GM18519 (cell line): ENCODE data around the gene CACNA1D.
"Not testable (repeated sequence)": the region's sequence is repeated elsewhere in the genome, so short reads cannot be mapped to it uniquely, and the experiment has no call there.

Experiments
- ATAC-seq: cut with Tn5 transposase; IDR thresholded peaks from one replicate; pipeline ENCODE4 v1.9.1; 2021; ENCODE audit warnings: mild to moderate bottlenecking, moderate library complexity; ENCODE audit not compliant: unreplicated experiment, low FRiP score

CACNA1D gene

GRCh38 chr3:53493963-53494791 lies at the start of gene CACNA1D:
Gene CACNA1D, plus strand, starts transcription at chr3:53494611. Its CDS starts 556 bp downstream, at chr3:53495167.
- no peak for ATAC-seq

- no peak for ATAC-seq
These were observed 37.3 kb upstream of the CACNA1D start for GRCh38 chr3:53457068-53457467.

- ATAC-seq: no peak
These were observed 34.1 kb upstream of the CACNA1D start for GRCh38 chr3:53460326-53460725.

- no peak for ATAC-seq
These were observed 30.0 kb upstream of the CACNA1D start for GRCh38 chr3:53464424-53464823.

- not testable (repeated sequence) for ATAC-seq
These were observed 24.7 kb upstream of the CACNA1D start for GRCh38 chr3:53469758-53470157.

GRCh38 chr3:53473422-53473821 lies 21.0 kb upstream of the CACNA1D start:
- ATAC-seq: no peak

- ATAC-seq: not testable (repeated sequence)
These were observed 18.0 kb upstream of the CACNA1D start for GRCh38 chr3:53476372-53476771.

GRCh38 chr3:53477689-53478088 lies 16.7 kb upstream of the CACNA1D start:
- ATAC-seq: not testable (repeated sequence)

GRCh38 chr3:53478166-53478830 lies 16.1 kb upstream of the CACNA1D start:
- ATAC-seq: no peak

- ATAC-seq: no peak
These were observed 15.3 kb upstream of the CACNA1D start for GRCh38 chr3:53478921-53479664.

- no peak for ATAC-seq
These were observed 12.2 kb upstream of the CACNA1D start for GRCh38 chr3:53482227-53482626.

- no peak for ATAC-seq
These were observed 10.6 kb upstream of the CACNA1D start for GRCh38 chr3:53483821-53484220.

- ATAC-seq: no peak
These were observed 9.4 kb upstream of the CACNA1D start for GRCh38 chr3:53484984-53485383.

- ATAC-seq: no peak
These were observed 8.6 kb upstream of the CACNA1D start for GRCh38 chr3:53485675-53486403.

- no peak for ATAC-seq
These were observed 7.3 kb upstream of the CACNA1D start for GRCh38 chr3:53486961-53487654.

- ATAC-seq: no peak
These were observed 5.0 kb upstream of the CACNA1D start for GRCh38 chr3:53489386-53489785.

GRCh38 chr3:53489787-53490458 lies 4.5 kb upstream of the CACNA1D start:
- no peak for ATAC-seq

- no peak for ATAC-seq
These were observed 3.9 kb upstream of the CACNA1D start for GRCh38 chr3:53490459-53490968.

- no peak for ATAC-seq
These were observed 3.1 kb upstream of the CACNA1D start for GRCh38 chr3:53491276-53491675.
